Mucosa of rectum (tissue), 2 donors: Measurements from ENCODE around the gene GIGYF2.

Experiments
- H3K27ac ChIP-seq, 2 donors: one replicate each; pipeline ENCODE4 v1.7.0; 2013; ENCODE audit warnings: inconsistent platforms in 2 of 2, low read depth in 2 of 2, low read length in 2 of 2
- H3K27me3 ChIP-seq, 2 donors: one replicate each; pipeline ENCODE4 v1.7.0; 2013; ENCODE audit warnings: low read length in 2 of 2; ENCODE audit not compliant: control insufficient read depth in 2 of 2, insufficient read depth in 2 of 2
- H3K36me3 ChIP-seq, 2 donors: one replicate each; pipeline ENCODE4 v1.7.0; 2013; ENCODE audit warnings: low read length in 2 of 2; ENCODE audit not compliant: control insufficient read depth in 2 of 2, insufficient read depth in 2 of 2
- H3K4me1 ChIP-seq, 2 donors: one replicate each; pipeline ENCODE4 v1.7.0; 2013; ENCODE audit warnings: low read length in 2 of 2, mild to moderate bottlenecking in 1 of 2; ENCODE audit not compliant: control insufficient read depth in 2 of 2, insufficient read depth in 2 of 2
- H3K4me3 ChIP-seq, 2 donors: one replicate each; pipeline ENCODE4 v1.7.0; 2013; ENCODE audit warnings: low read length in 2 of 2
- H3K9ac ChIP-seq, 2 donors: one replicate each; pipeline ENCODE4 v1.7.0; 2013; ENCODE audit warnings: low read length in 2 of 2, low read depth in 1 of 2, mild to moderate bottlenecking in 1 of 2
- H3K9me3 ChIP-seq, 2 donors: one replicate each; pipeline ENCODE4 v1.7.0; 2013; ENCODE audit warnings: low read length in 2 of 2; ENCODE audit not compliant: control insufficient read depth in 2 of 2
- donor health status: healthy.
- donor health status: Normal muscosa, but diverticular disease.

GIGYF2 gene

DNA sequence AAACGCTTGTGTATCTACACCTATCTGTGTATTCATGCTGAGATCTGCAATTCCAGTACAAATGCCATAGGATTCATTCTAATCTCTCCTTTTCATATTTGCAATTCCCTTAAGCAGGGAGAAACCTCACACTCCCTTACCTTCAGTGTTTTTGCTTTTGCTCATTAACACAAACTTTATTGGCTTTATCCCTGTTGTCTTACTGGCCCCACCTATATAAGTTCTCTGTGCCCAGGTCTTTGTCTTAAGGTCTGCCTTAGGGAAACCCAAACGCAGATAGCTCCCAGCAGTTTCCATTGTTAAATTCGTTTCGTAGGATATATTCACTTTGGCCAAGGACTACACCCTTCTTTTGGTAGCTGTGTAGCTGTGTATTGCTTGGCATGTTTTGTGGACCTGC, 169.0 kb downstream of the GIGYF2 start:
- no peaks in the 10 kb centered on the region for H3K27me3 ChIP-seq
- H3K9me3 ChIP-seq: no peaks in the 10 kb centered on the region
- H3K27ac ChIP-seq: peak overlapping the region; percentile 11 to 13
- no peak overlapping the region for H3K9ac ChIP-seq
- peaks cover 0 to 4% of the 10 kb centered on the region in 2 donors for H3K36me3 ChIP-seq
- peaks cover 6 to 7% of the 10 kb centered on the region in 2 donors for H3K4me1 ChIP-seq
- no peak overlapping the region for H3K4me3 ChIP-seq

DNA sequence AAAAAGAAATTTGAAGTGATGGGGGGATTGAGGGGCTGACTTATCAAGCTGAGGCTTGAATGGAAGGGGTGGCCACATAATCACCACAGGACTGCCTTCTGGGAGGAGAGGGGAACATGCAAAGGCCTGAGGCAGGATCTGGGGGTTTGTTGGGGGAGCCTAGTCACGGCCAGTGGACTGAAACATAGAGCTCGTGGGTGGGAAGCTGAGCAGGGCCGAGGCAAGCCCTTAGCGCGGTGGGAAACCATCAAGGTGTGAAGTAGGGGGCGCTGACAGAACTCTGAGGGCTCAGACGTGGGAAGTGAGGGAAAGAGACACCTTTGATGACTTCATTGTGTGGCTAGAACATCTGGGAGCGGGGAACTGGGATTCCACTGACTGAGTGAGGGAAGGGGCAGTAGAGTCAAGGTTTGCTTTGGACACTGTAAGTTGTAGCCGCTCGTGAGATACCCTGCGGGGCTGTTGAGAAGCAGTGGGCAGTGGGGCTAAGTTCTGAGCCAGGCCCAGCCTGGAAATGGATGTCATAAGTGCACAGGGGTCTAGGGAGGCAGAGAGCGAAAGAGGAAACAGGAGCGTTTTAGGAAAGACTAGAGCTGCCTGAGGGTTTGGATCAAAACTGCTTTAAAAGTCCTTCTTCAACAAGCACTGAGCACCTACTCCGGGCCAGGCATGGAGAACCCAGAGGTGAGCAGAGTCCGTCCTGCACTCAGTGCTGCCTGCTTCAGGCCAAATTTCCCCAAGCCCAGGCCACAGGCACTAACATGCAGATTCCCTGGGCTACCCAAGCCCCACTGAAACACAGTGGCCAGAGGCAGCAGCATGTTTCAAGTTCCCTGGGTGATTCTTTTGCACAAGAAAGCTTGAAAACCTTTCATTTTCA, 172.2 kb downstream of the GIGYF2 start:
- Histone ChIP-seq H3K36me3 (no peaks in the 10 kb centered on the region), H3K9me3 (no peaks in the 10 kb centered on the region), H3K4me1 (peaks cover 20 to 26% of the 10 kb centered on the region in 2 donors), H3K9ac (peak overlapping the region in 1 of 2 donors; percentile 28), H3K27ac (no peak overlapping the region), H3K27me3 (no peaks in the 10 kb centered on the region), H3K4me3 (no peak overlapping the region)

DNA sequence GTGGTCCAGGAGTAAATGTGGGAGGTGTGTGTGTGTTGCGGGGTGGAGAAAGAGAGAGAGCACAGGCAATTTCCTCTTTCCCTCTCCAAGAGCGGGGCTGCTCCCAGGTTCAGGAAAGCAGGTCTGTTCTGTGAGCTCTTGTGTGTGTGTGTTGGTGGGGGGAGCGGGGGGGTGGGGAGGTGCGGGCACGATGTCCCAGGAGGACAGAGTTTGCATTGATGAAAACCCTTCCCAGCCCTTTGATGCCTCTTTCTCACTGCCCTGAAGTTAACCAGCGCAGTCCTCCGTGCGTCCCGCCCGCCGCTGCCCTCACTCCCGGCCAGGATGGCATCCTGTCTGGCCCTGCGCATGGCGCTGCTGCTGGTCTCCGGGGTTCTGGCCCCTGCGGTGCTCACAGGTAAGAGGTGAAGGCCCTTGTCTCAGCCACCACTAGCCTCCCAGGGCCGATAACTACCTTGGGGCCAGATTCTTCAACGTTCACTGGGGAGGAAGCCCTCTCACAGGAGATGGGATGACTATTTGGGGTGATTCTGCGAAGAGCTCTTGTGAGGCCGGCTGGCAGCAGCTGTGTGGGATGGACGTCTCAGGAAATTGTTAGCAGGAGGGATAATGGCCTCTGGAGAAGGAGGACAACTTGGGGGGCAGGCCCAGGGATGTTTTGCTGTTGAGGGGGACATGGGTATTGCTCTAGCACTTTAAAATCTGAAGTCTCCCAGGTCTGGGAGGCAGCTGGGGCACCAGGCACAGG, 173.1 kb downstream of the GIGYF2 start, which contains the start of gene SNORC:
Gene SNORC, plus strand, starts transcription at position 247 of the 748 bp plus-strand sequence. Its CDS starts 78 bp downstream, at position 325.
- Histone ChIP-seq H3K27me3 (no peaks in the 10 kb centered on the region), H3K4me3 (no peak within 1 kb of the TSS), H3K4me1 (peaks cover 27 to 35% of the 10 kb centered on the region in 2 donors), H3K9me3 (no peaks in the 10 kb centered on the region), H3K27ac (no peak within 1 kb of the TSS), H3K36me3 (no peaks in the 10 kb centered on the region), H3K9ac (peak within 1 kb of the TSS in 1 of 2 donors; percentile 28)

DNA sequence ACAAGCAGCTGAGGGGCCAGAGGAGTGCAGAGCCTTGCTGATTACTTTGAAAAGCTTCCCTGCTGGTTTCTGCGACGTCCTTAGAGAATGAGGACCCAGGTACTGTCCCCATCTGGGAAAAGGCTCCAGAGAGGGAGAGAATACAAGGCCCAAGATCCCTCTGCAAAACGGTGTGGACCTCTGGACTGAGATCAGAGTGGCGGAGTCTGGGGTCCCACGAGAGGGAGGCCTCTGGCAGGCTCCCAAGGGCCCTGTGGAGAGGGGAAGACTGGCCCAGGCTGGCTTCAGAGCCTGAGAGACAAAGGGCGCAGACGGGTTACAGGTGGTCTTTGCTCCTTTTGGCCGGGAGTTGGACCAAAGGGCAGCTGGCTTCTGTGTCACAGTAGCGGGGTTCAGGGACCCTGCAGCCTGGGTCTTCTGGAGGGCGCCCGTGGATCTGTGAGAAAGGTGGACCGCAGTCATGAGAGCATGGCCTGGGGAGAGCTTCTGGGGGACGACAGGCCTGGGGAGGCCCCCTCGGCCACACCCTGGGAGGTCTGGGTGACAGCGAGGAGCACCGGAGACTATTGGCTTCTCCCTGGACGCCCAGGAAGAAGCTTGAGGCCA, 173.7 kb downstream of the GIGYF2 start:
- peaks cover 26 to 32% of the 10 kb centered on the region in 2 donors for H3K4me1 ChIP-seq
- H3K4me3 ChIP-seq: no peak overlapping the region
- no peaks in the 10 kb centered on the region for H3K27me3 ChIP-seq
- no peaks in the 10 kb centered on the region for H3K9me3 ChIP-seq
- H3K27ac ChIP-seq: no peak overlapping the region
- no peaks in the 10 kb centered on the region for H3K36me3 ChIP-seq
- no peak overlapping the region for H3K9ac ChIP-seq

DNA sequence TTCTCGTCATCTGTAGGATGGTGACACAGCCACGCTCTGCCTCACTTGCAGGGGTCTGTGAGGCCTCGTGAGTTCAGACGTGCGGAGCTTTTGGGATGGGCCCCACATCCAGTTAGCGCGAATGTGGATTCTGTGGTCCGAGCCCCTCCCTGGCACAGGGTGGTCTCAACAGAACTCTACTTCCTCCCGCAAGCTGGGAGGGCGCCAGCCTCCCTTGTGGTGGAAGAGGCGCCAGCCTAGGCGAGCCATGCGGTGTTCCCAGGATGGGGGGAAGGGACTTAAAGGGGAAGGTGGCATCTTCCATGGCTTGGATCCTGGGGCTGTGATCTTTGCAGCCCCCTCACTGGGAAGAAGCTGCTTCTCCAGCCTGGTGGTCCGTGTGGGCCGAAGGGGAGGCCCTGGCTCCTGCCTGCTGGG, 174.3 kb downstream of the GIGYF2 start:
- no peaks in the 10 kb centered on the region for H3K27me3 ChIP-seq
- no peak overlapping the region for H3K4me3 ChIP-seq
- no peaks in the 10 kb centered on the region for H3K36me3 ChIP-seq
- H3K9ac ChIP-seq: peak overlapping the region in 1 of 2 donors; percentile 16
- no peak overlapping the region for H3K27ac ChIP-seq
- peaks cover 24 to 29% of the 10 kb centered on the region in 2 donors for H3K4me1 ChIP-seq
- H3K9me3 ChIP-seq: no peaks in the 10 kb centered on the region

DNA sequence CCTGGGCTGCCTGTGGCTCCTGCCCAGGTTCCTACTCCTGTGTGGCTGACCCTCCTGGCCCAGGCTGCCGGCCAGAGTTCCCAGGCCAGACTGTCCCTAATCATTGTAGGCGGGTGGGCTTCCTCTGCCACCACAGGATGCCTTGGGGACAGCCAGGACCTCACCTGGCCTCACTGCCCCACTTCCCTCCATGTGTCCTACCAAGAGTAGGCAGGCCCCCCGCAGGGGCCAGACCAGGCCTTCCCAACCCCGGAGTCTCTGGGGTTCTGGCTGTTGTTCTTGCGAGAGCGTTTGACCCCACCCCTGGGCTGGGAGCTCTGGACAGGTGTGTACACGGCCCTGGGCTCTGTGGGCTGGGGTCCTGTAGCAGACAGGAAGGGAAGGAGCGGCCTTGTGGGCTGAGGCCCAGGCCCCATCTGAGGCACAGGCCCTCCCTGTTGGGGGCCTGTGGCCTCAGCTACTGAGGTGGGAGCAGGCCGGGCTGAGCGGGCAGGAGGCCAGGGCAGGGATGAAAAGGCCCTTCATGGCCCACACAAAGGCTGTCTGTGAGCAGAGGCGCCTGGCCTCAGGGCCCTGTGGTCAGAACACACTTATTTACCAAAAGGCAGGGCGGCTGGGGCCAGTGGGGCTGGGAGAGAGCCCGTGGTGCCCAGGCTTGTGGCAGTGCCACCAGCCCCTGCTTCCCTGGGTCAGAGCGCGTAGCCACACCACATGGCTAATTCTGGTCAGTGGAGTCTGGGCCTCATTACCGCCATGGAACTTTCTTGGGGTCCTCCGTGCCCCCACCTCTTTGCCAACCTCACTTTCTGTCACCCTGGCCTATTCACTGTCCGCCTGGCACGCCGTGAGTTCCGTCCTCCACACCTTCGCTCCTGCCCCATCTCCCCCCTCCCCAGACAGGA, 175.0 kb downstream of the GIGYF2 start:
- peaks cover 24 to 29% of the 10 kb centered on the region in 2 donors for H3K4me1 ChIP-seq
- H3K36me3 ChIP-seq: no peaks in the 10 kb centered on the region
- H3K9ac ChIP-seq: peak overlapping the region in 1 of 2 donors; percentile 16
- H3K27ac ChIP-seq: peak overlapping the region in 1 of 2 donors; percentile 97
- no peak overlapping the region for H3K4me3 ChIP-seq
- no peaks in the 10 kb centered on the region for H3K9me3 ChIP-seq
- no peaks in the 10 kb centered on the region for H3K27me3 ChIP-seq

DNA sequence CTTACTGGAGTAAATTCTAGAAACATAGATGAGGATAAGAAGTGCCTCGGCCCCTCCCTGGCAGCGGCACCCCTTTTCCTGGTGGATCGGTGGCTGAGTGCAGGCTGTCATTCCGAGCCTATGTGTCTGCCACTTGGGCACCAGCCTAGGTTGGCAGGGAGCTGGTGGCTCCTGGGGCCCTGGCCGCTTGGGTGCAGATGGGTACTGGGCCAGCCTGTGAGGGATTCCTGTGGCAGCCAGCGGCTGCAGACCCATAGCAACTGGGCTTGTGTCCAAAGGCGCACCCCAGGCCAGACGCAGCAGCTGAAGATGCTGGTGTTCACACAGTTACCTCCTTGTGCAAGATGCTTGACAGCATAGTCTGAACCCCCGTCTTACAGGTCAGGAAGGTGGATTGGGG, 175.7 kb downstream of the GIGYF2 start:
- Histone ChIP-seq H3K36me3 (peaks cover 0 to 2% of the 10 kb centered on the region in 2 donors), H3K27ac (peak overlapping the region; percentile 96 to 97), H3K9me3 (no peaks in the 10 kb centered on the region), H3K4me3 (no peak overlapping the region), H3K4me1 (peaks cover 24 to 29% of the 10 kb centered on the region in 2 donors), H3K27me3 (no peaks in the 10 kb centered on the region), H3K9ac (peak overlapping the region; percentile 24 to 58)

DNA sequence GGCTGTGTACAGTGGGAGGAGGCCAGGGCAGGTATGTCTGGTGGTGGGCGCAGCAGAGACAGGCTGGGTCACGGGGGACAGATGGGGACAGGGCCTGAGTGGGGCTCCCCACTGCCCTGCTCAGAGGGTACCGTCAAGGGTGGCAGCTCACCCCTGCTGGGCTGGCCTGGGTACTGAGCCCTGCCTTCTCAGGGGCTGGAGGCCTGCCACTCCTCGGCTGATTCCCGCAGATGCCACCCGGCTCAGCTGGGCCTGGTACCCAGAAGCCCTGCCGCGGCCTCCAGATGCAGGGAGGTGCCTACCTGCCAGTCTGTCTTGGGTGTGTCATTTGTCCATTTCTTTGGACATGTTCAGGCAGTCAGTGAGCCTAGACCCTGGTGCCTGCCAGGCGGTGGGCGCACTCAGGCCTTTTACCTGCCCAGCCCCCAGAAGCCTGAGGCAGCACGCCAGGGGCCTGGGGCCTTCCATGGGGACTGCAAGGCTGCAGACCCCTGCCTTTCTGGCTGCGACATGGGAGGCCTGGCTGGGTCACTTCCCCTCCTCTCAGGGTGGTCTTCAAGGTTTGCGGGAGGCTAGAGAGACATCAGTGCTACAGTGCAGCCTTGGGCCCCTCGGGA, 176.3 kb downstream of the GIGYF2 start:
- Histone ChIP-seq H3K9me3 (no peaks in the 10 kb centered on the region), H3K27me3 (no peaks in the 10 kb centered on the region), H3K27ac (peak overlapping the region; percentile 96 to 97), H3K4me1 (peaks cover 24 to 29% of the 10 kb centered on the region in 2 donors), H3K4me3 (no peak overlapping the region), H3K9ac (peak overlapping the region; percentile 24 to 58), H3K36me3 (peaks cover 0 to 2% of the 10 kb centered on the region in 2 donors)
